GM21737 (cell line): Measurements from ENCODE around the gene DGKQ.

Experiments used
- ATAC-seq: cut with Tn5 transposase; IDR thresholded peaks from one replicate; pipeline ENCODE4 v1.9.1; 2021; ENCODE audit warnings: mild to moderate bottlenecking, moderate library complexity; ENCODE audit not compliant: unreplicated experiment

The DGKQ gene

GRCh38 chr4:973431-974397, at the start of gene DGKQ:
TSS of gene DGKQ (minus strand) at chr4:973569. CDS start at chr4:973482, 87 bp downstream.
- ATAC-seq = peak; percentile 81

- ATAC-seq = no peak
These were observed 49.3 kb upstream of the DGKQ start for GRCh38 chr4:1022739-1023066.

GRCh38 chr4:1022051-1022738, 48.8 kb upstream of the DGKQ start:
- ATAC-seq = no peak

GRCh38 chr4:1021386-1022050, 48.1 kb upstream of the DGKQ start:
- peak; percentile 76 for ATAC-seq

GRCh38 chr4:1019729-1020470, 46.5 kb upstream of the DGKQ start:
- no peak for ATAC-seq

- no peak for ATAC-seq
These were observed 46.0 kb upstream of the DGKQ start for GRCh38 chr4:1019320-1019719.

GRCh38 chr4:1018147-1019020, 45.0 kb upstream of the DGKQ start:
- ATAC-seq = no peak

- no peak for ATAC-seq
These were observed 44.3 kb upstream of the DGKQ start for GRCh38 chr4:1017706-1018105.

- ATAC-seq = no peak
These were observed 43.8 kb upstream of the DGKQ start for GRCh38 chr4:1017211-1017610.

GRCh38 chr4:1015746-1016145, 42.4 kb upstream of the DGKQ start:
- ATAC-seq = no peak

GRCh38 chr4:1015179-1015578, 41.8 kb upstream of the DGKQ start:
- ATAC-seq = no peak

GRCh38 chr4:1014291-1015167, 41.2 kb upstream of the DGKQ start:
- ATAC-seq = no peak

- no peak for ATAC-seq
These were observed 40.1 kb upstream of the DGKQ start for GRCh38 chr4:1013225-1014073.

- no peak for ATAC-seq
These were observed 38.8 kb upstream of the DGKQ start for GRCh38 chr4:1012034-1012739.

GRCh38 chr4:1011666-1012033, 38.3 kb upstream of the DGKQ start:
- peak; percentile 4 for ATAC-seq

GRCh38 chr4:1011022-1011665, 37.8 kb upstream of the DGKQ start, which contains the start of gene FGFRL1:
TSS of gene FGFRL1 (plus strand) at chr4:1011626. CDS start at chr4:1012486, 860 bp downstream.
- ATAC-seq = peak; percentile 44
